ENCODE data around the gene POMC. TPM values are rescaled to one million over a fixed set of nuclear protein-coding genes. Genes with fewer than 3 reads are reported as not detected.

Gene POMC
- total and polyA plus RNA-seq, 12 donors: 0.75 to 115 (median 10.0) TPM

GRCh38 chr2:25187729-25188350 is 19.5 kb upstream of the POMC start:
- Histone ChIP-seq H3K27ac (no peak overlapping the region), H3K4me3 (no peak overlapping the region), H3K27me3 (no peaks in the 10 kb centered on the region), H3K36me3 (replicated peaks in 1 of 2) (no peaks in the 10 kb centered on the region), H3K4me1 (replicated peaks in 1 of 2) (no peaks in the 10 kb centered on the region), H3K9me3 (replicated peaks in 1 of 3) (no peaks in the 10 kb centered on the region)
- WGBS, 4 donors: 59 to 69% (median 65%) methylated on average over 11 of the region's 11 CpGs
- intact Hi-C loops (cut with DNase I): no loop called here
- no peak for TF ChIP-seq POLR2A (IDR thresholded peaks at IDR 0.05)
- no peak for DNase-seq

GRCh38 chr2:25184254-25184653 is 15.9 kb upstream of the POMC start:
- Histone ChIP-seq H3K9me3 (replicated peaks in 1 of 3) (no peaks in the 10 kb centered on the region), H3K4me3 (no peak overlapping the region), H3K36me3 (replicated peaks in 1 of 2) (no peaks in the 10 kb centered on the region), H3K27ac (no peak overlapping the region), H3K27me3 (no peaks in the 10 kb centered on the region), H3K4me1 (replicated peaks in 1 of 2) (no peaks in the 10 kb centered on the region)
- 62 to 77% (median 72%) methylated on average over 5 of the region's 5 CpGs for WGBS, 4 donors
- TF ChIP-seq, protein P1, sequence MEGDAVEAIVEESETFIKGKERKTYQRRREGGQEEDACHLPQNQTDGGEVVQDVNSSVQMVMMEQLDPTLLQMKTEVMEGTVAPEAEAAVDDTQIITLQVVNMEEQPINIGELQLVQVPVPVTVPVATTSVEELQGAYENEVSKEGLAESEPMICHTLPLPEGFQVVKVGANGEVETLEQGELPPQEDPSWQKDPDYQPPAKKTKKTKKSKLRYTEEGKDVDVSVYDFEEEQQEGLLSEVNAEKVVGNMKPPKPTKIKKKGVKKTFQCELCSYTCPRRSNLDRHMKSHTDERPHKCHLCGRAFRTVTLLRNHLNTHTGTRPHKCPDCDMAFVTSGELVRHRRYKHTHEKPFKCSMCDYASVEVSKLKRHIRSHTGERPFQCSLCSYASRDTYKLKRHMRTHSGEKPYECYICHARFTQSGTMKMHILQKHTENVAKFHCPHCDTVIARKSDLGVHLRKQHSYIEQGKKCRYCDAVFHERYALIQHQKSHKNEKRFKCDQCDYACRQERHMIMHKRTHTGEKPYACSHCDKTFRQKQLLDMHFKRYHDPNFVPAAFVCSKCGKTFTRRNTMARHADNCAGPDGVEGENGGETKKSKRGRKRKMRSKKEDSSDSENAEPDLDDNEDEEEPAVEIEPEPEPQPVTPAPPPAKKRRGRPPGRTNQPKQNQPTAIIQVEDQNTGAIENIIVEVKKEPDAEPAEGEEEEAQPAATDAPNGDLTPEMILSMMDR (IDR thresholded peaks at IDR 0.05): no peak
- no peak for TF ChIP-seq POLR2A (IDR thresholded peaks at IDR 0.05)
- intact Hi-C loops (cut with DNase I): no loop called here
- DNase-seq: no peak

GRCh38 chr2:25178976-25179375 is 10.6 kb upstream of the POMC start:
- Histone ChIP-seq H3K4me1 (replicated peaks in 1 of 2) (no peaks in the 10 kb centered on the region), H3K36me3 (replicated peaks in 1 of 2) (no peaks in the 10 kb centered on the region), H3K9me3 (replicated peaks in 1 of 3) (no peaks in the 10 kb centered on the region), H3K27ac (no peak overlapping the region), H3K27me3 (peaks cover 13% of the 10 kb centered on the region), H3K4me3 (no peak overlapping the region)
- TF ChIP-seq POLR2A (IDR thresholded peaks at IDR 0.05): no peak
- TF ChIP-seq, protein P1 (IDR thresholded peaks at IDR 0.05): no peak
- 62 to 94% (median 87%) methylated on average over 2 to 10 of the region's 10 CpGs for WGBS, 4 donors
- no peak for DNase-seq
- intact Hi-C loops (cut with DNase I): no loop called here

GRCh38 chr2:25177211-25177611 is 8.8 kb upstream of the POMC start:
- TF ChIP-seq POLR2A (IDR thresholded peaks at IDR 0.05): no peak
- TF ChIP-seq, protein P1 (IDR thresholded peaks at IDR 0.05): no peak
- Histone ChIP-seq H3K27me3 (peaks cover 13% of the 10 kb centered on the region), H3K27ac (no peak overlapping the region), H3K4me1 (replicated peaks in 1 of 2) (no peaks in the 10 kb centered on the region), H3K9me3 (replicated peaks in 1 of 3) (no peaks in the 10 kb centered on the region), H3K4me3 (no peak overlapping the region), H3K36me3 (replicated peaks in 1 of 2) (no peaks in the 10 kb centered on the region)
- DNase-seq: no peak
- intact Hi-C loops (cut with DNase I): no loop called here
- 76 to 88% (median 83%) methylated on average over 6 to 8 of the region's 8 CpGs for WGBS, 4 donors

DNA sequence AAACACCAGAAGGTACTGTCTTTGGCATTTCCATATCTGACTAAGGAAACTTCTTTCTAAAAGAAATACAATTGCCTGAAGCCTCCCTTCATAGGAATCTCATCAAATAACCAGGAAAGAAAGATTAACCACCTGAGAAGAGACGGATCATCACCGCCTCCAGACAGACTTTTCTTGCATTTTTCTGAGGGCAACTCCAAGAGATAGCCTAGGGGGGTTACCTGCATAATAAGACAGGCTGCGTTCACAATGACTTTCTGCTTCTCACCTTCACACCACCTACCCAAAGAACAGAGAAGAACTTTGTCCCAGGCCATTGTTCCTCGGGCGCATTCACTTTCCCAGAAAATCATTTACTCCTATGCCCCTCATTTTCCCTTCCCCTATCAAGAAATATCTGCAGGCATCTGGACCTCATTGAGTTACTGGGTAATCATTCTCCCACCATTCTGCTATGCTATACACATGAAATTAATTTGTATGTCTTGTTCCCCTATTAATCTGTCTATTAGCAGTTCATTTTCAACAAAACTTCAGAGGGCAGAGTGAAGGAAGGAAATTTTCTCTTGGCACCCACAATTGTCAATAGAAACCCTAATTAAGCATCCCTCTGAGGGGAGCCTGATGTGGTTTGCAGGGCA is 8.3 kb upstream of the POMC start:
- H3K4me3 ChIP-seq: no peak overlapping the region
- H3K27ac ChIP-seq: no peak overlapping the region
- peaks cover 13% of the 10 kb centered on the region for H3K27me3 ChIP-seq
- no peaks in the 10 kb centered on the region for H3K9me3 ChIP-seq (replicated peaks in 1 of 3)
- intact Hi-C loops (cut with DNase I): no loop called here
- WGBS, 4 donors: 82 to 94% (median 92%) methylated on average over 5 of the region's 5 CpGs
- TF ChIP-seq, protein P1 (IDR thresholded peaks at IDR 0.05): no peak
- no peak for TF ChIP-seq POLR2A (IDR thresholded peaks at IDR 0.05)
- no peak for DNase-seq
- H3K36me3 ChIP-seq (replicated peaks in 1 of 2): no peaks in the 10 kb centered on the region
- H3K4me1 ChIP-seq (replicated peaks in 1 of 2): no peaks in the 10 kb centered on the region
